GM18907 (cell line): ENCODE data around the gene CUX1.
"Not testable (repeated sequence)": the region's sequence is repeated elsewhere in the genome, so short reads cannot be mapped to it uniquely, and the experiment has no call there.

ENCODE experiments used
- ATAC-seq: cut with Tn5 transposase; IDR thresholded peaks from one replicate; pipeline ENCODE4 v1.9.1; 2021; ENCODE audit warnings: mild to moderate bottlenecking, moderate library complexity; ENCODE audit not compliant: unreplicated experiment

The CUX1 gene

GRCh38 chr7:102223184-102223583 is 405.8 kb downstream of the CUX1 start:
- ATAC-seq: no peak

GRCh38 chr7:102225025-102225424 is 407.6 kb downstream of the CUX1 start:
- ATAC-seq: no peak

- ATAC-seq: no peak
Observed at GRCh38 chr7:102227371-102227770, 409.9 kb downstream of the CUX1 start.

- no peak for ATAC-seq
Observed at GRCh38 chr7:102228935-102229334, 411.5 kb downstream of the CUX1 start.

GRCh38 chr7:102230162-102230561 is 412.7 kb downstream of the CUX1 start:
- ATAC-seq: not testable (repeated sequence)

- no peak for ATAC-seq
Observed at GRCh38 chr7:102230593-102230992, 413.2 kb downstream of the CUX1 start.

GRCh38 chr7:102232611-102233286 is 415.3 kb downstream of the CUX1 start:
- ATAC-seq: no peak

GRCh38 chr7:102234131-102234530 is 416.7 kb downstream of the CUX1 start:
- ATAC-seq: no peak

- ATAC-seq: no peak
Observed at GRCh38 chr7:102234801-102235550, 417.6 kb downstream of the CUX1 start.

- ATAC-seq: no peak
Observed at GRCh38 chr7:102236102-102236501, 418.7 kb downstream of the CUX1 start.

GRCh38 chr7:102236592-102237287 is 419.3 kb downstream of the CUX1 start:
- no peak for ATAC-seq

GRCh38 chr7:102239206-102239820 is 421.9 kb downstream of the CUX1 start:
- no peak for ATAC-seq

- no peak for ATAC-seq
Observed at GRCh38 chr7:102241431-102241830, 424.0 kb downstream of the CUX1 start.

- ATAC-seq: no peak
Observed at GRCh38 chr7:102244601-102245000, 427.2 kb downstream of the CUX1 start.

- no peak for ATAC-seq
Observed at GRCh38 chr7:102248081-102248455, 430.6 kb downstream of the CUX1 start.

- no peak for ATAC-seq
Observed at GRCh38 chr7:102248456-102249395, 431.3 kb downstream of the CUX1 start.

- no peak for ATAC-seq
Observed at GRCh38 chr7:102251531-102252365, 434.3 kb downstream of the CUX1 start.

- no peak for ATAC-seq
Observed at GRCh38 chr7:102252366-102252982, 435.0 kb downstream of the CUX1 start.
